ACHN (cell line): Measurements from ENCODE around the gene FGF23.

Experiments
- DNase-seq: peaks from one replicate; pipeline ENCODE4 v3.0.0-alpha.2; 2015
- in situ Hi-C: cut with HindIII; loops from 2 replicates; pipeline ENCODE4 v1.10.0; 2017; ENCODE audit warnings: low sequenced_read_pairs, low pct_ligation_motif_present, low pct_unique_long_range_greater_than_20kb

FGF23 gene

GRCh38 chr12:4388662-4389061, 9.2 kb upstream of the FGF23 start:
- DNase-seq = no peak
- in situ Hi-C loops = no loop called here

- DNase-seq = no peak
- in situ Hi-C loops = no loop called here
Observed at GRCh38 chr12:4388032-4388431, 8.5 kb upstream of the FGF23 start.

GRCh38 chr12:4387607-4388006, 8.1 kb upstream of the FGF23 start:
- no peak for DNase-seq
- in situ Hi-C loops = no loop called here

GRCh38 chr12:4386801-4387200, 7.3 kb upstream of the FGF23 start:
- in situ Hi-C loops = no loop called here

GRCh38 chr12:4383304-4383865, 3.9 kb upstream of the FGF23 start:
- in situ Hi-C loops = no loop called here
- DNase-seq = peak; percentile 19

More at GRCh38 chr12:4386801-4387200, 7.3 kb upstream of the FGF23 start:
- DNase-seq = no peak

GRCh38 chr12:4380332-4380731, 820 bp upstream of the FGF23 start:
- in situ Hi-C loops = no loop called here
- DNase-seq = no peak

- DNase-seq = no peak
- in situ Hi-C loops = no loop called here
Observed at GRCh38 chr12:4378772-4379171, 740 bp downstream of the FGF23 start.

GRCh38 chr12:4375449-4375848, 4.1 kb downstream of the FGF23 start:
- no peak for DNase-seq
- in situ Hi-C loops = no loop called here

- no peak for DNase-seq
- in situ Hi-C loops = no loop called here
Observed at GRCh38 chr12:4372653-4373052, 6.9 kb downstream of the FGF23 start.

- in situ Hi-C loops = no loop called here
- no peak for DNase-seq
Observed at GRCh38 chr12:4370265-4370664, 9.2 kb downstream of the FGF23 start.

- in situ Hi-C loops = no loop called here
Observed at GRCh38 chr12:4369548-4369947, 10.0 kb downstream of the FGF23 start.

GRCh38 chr12:4366090-4366489, 13.4 kb downstream of the FGF23 start:
- DNase-seq = no peak
- in situ Hi-C loops = no loop called here

More at GRCh38 chr12:4369548-4369947, 10.0 kb downstream of the FGF23 start:
- DNase-seq = no peak

- DNase-seq = peak; percentile 74
- in situ Hi-C loops = no loop called here
Observed at GRCh38 chr12:4356041-4356327, 23.5 kb downstream of the FGF23 start.

GRCh38 chr12:4355156-4356040, 24.1 kb downstream of the FGF23 start:
- DNase-seq = no peak
- in situ Hi-C loops = no loop called here

- in situ Hi-C loops = no loop called here
- DNase-seq = peak; percentile 42
Observed at GRCh38 chr12:4353785-4354208, 25.7 kb downstream of the FGF23 start.

- in situ Hi-C loops = no loop called here
- no peak for DNase-seq
Observed at GRCh38 chr12:4346931-4347330, 32.6 kb downstream of the FGF23 start.

- DNase-seq = no peak
Observed at GRCh38 chr12:4331842-4332241, 47.7 kb downstream of the FGF23 start.

GRCh38 chr12:4331221-4331620, 48.3 kb downstream of the FGF23 start:
- no peak for DNase-seq
- in situ Hi-C loops = no loop called here

More at GRCh38 chr12:4331842-4332241, 47.7 kb downstream of the FGF23 start:
- in situ Hi-C loops = no loop called here

GRCh38 chr12:4330203-4330602, 49.3 kb downstream of the FGF23 start:
- in situ Hi-C loops = no loop called here
- DNase-seq = no peak

GRCh38 chr12:4327293-4327692, 52.2 kb downstream of the FGF23 start:
- DNase-seq = no peak
- in situ Hi-C loops = no loop called here
